Endodermal cell (in vitro differentiated cells): ENCODE results near the gene ANXA10. TPM values are rescaled to one million over a fixed set of nuclear protein-coding genes. Genes with fewer than 3 reads are reported as not detected.

Source experiments
- DNase-seq: peaks from one replicate; pipeline ENCODE4 v3.0.0-alpha.2; 2017
- H3K27ac ChIP-seq: 2 replicates; pipeline ENCODE4 v1.5.1; 2013; ENCODE audit warnings: mild to moderate bottlenecking, low read depth, low read length, moderate library complexity
- H3K27me3 ChIP-seq: 2 replicates; pipeline ENCODE4 v1.6.1; 2013; ENCODE audit warnings: mild to moderate bottlenecking, low read length, moderate library complexity; ENCODE audit not compliant: insufficient read depth, control insufficient read depth, poor library complexity, severe bottlenecking
- H3K36me3 ChIP-seq: 2 replicates; pipeline ENCODE4 v1.7.0; 2013; ENCODE audit warnings: mild to moderate bottlenecking, low read length, moderate library complexity; ENCODE audit not compliant: control insufficient read depth, insufficient read depth
- H3K4me1 ChIP-seq: one replicate; pipeline ENCODE4 v1.7.0; 2013; ENCODE audit warnings: low read length; ENCODE audit not compliant: control insufficient read depth, insufficient read depth
- H3K4me3 ChIP-seq: 2 replicates; pipeline ENCODE4 v1.5.1; 2013; ENCODE audit warnings: mild to moderate bottlenecking, low read length, moderate library complexity
- H3K9ac ChIP-seq: 2 replicates; pipeline ENCODE4 v1.6.1; 2013; ENCODE audit warnings: mild to moderate bottlenecking, low read length, moderate library complexity; ENCODE audit not compliant: poor library complexity, severe bottlenecking; ENCODE audit errors: extremely low read depth
- H3K9me3 ChIP-seq: 2 replicates; pipeline ENCODE4 v1.6.1; 2013; ENCODE audit warnings: mild to moderate bottlenecking, low read length, moderate library complexity; ENCODE audit not compliant: control insufficient read depth
- H3K27ac Mint-ChIP-seq: 2 replicates; pipeline ENCODE4 v1.8.0; 2020; ENCODE audit warnings: mixed read lengths
- H3K27me3 Mint-ChIP-seq: 2 replicates; pipeline ENCODE4 v1.8.0; 2021; ENCODE audit warnings: mild to moderate bottlenecking, mixed read lengths; ENCODE audit not compliant: insufficient read depth
- H3K36me3 Mint-ChIP-seq: 2 replicates; pipeline ENCODE4 v1.8.0; 2020; ENCODE audit warnings: low read depth, mixed read lengths
- H3K4me1 Mint-ChIP-seq: 2 replicates; pipeline ENCODE4 v1.8.0; 2020; ENCODE audit warnings: mixed read lengths
- H3K4me3 Mint-ChIP-seq: 2 replicates; pipeline ENCODE4 v1.8.0; 2020; ENCODE audit warnings: mild to moderate bottlenecking, moderate library complexity, mixed read lengths
- H3K9me3 Mint-ChIP-seq: 2 replicates; pipeline ENCODE4 v1.8.0; 2020; ENCODE audit warnings: mild to moderate bottlenecking, mixed read lengths
- WGBS, 2 experiments: methylation state at CpG; one replicate each; pipeline versions ENCODE4 v1.1.5 to v1.1.7; 2013; ENCODE audit warnings: missing lambda C conversion rate in 2 of 2, mixed read lengths in 1 of 2; ENCODE audit not compliant: insufficient coverage in 1 of 2, insufficient read length in 1 of 2; 5-methylcytosine and 5-hydroxymethylcytosine counted together
- total RNA-seq, 2 donors: library from RNA; stranded (reverse); fragmentation: NEBNext Ultra II Directional in 1 of 2; extraction: Animal tissue kit (Norgen Biotek cat#: 25700) in 1 of 2; gene quantifications; 2 replicates in 1 of 2; 3 replicates in 1 of 2; pipeline ENCODE4 v1.2.1, GENCODE V29; 2021
- TF ChIP-seq, protein P1 (sequence below): fragments of 200-600 bp; sonication (generic); conservative IDR thresholded peaks from 2 replicates; pipeline ENCODE4 v1.5.0; 2021; ENCODE audit warnings: antibody characterized with exemption, mild to moderate bottlenecking

The ANXA10 gene
- total RNA-seq, 2 donors from 2014 or later: not detected

DNA sequence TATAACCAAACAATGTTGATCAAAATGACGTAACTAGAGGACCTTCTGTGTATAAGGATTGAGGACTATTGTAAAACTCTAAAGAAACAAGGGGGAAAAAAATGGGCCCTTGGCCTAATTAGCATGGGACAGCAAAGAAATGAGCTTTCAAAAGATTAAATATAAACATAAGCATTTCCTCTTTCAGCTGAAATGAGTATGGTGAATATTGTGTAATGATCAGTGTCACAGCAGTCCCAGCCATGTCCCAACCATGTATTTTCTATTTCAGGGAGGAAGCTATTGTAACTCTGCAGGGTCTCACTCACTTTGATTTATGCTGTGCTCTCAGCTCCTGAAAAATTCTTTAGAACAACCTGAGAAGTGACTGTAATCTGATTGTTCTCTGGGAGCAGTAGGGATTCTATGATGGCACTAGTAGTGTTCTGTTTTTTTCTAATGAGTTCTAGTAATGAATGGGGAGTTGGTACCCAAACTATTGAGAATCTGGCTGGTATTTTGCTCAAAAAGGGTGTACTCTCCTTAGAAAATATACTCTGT is 25.8 kb downstream of the ANXA10 start:
- Histone ChIP-seq H3K9me3 (no peaks in the 10 kb centered on the region), H3K4me3 (no peak overlapping the region), H3K36me3 (no peaks in the 10 kb centered on the region), H3K9ac (no peak overlapping the region), H3K27me3 (no peaks in the 10 kb centered on the region), H3K27ac (no peak overlapping the region), H3K4me1 (no peaks in the 10 kb centered on the region)
- Mint-ChIP-seq H3K4me1 (no peaks in the 10 kb centered on the region), H3K4me3 (no peak overlapping the region), H3K36me3 (no peaks in the 10 kb centered on the region), H3K9me3 (no peaks in the 10 kb centered on the region), H3K27ac (no peak overlapping the region), H3K27me3 (no peaks in the 10 kb centered on the region)
- 100% methylated on average over 1 of the region's 1 CpG; no CpG with 5 or more reads in 1 of the 2 experiments for WGBS, 2 experiments
- TF ChIP-seq, protein P1, sequence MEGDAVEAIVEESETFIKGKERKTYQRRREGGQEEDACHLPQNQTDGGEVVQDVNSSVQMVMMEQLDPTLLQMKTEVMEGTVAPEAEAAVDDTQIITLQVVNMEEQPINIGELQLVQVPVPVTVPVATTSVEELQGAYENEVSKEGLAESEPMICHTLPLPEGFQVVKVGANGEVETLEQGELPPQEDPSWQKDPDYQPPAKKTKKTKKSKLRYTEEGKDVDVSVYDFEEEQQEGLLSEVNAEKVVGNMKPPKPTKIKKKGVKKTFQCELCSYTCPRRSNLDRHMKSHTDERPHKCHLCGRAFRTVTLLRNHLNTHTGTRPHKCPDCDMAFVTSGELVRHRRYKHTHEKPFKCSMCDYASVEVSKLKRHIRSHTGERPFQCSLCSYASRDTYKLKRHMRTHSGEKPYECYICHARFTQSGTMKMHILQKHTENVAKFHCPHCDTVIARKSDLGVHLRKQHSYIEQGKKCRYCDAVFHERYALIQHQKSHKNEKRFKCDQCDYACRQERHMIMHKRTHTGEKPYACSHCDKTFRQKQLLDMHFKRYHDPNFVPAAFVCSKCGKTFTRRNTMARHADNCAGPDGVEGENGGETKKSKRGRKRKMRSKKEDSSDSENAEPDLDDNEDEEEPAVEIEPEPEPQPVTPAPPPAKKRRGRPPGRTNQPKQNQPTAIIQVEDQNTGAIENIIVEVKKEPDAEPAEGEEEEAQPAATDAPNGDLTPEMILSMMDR: no peak
- no peak for DNase-seq

DNA sequence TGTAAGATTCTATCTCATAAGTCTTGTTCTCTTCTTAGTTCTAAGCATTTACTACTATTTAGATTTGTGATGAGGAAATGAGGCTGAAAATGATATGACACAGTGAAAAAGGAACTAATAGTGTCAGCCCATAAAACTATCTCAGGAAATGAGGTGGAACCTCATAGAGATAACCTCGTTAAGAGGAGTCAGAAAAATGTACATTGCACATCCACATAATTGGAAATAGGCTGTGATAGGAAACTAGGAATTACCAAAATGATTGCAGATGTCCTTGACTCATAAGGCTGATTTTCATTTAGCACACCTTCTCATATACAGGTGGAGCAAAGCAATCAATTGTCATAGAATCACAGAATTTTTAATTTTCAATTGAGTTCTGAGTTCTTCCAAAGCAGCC is 26.8 kb downstream of the ANXA10 start:
- TF ChIP-seq, protein P1: no peak
- Histone ChIP-seq H3K4me1 (no peaks in the 10 kb centered on the region), H3K27me3 (no peaks in the 10 kb centered on the region), H3K27ac (no peak overlapping the region), H3K9me3 (no peaks in the 10 kb centered on the region), H3K36me3 (no peaks in the 10 kb centered on the region), H3K4me3 (no peak overlapping the region), H3K9ac (no peak overlapping the region)
- Mint-ChIP-seq H3K4me1 (no peaks in the 10 kb centered on the region), H3K27me3 (no peaks in the 10 kb centered on the region), H3K36me3 (no peaks in the 10 kb centered on the region), H3K27ac (no peak overlapping the region), H3K9me3 (no peaks in the 10 kb centered on the region), H3K4me3 (no peak overlapping the region)
- 100% methylated on average over 1 of the region's 1 CpG for WGBS, 2 experiments
- DNase-seq: no peak

DNA sequence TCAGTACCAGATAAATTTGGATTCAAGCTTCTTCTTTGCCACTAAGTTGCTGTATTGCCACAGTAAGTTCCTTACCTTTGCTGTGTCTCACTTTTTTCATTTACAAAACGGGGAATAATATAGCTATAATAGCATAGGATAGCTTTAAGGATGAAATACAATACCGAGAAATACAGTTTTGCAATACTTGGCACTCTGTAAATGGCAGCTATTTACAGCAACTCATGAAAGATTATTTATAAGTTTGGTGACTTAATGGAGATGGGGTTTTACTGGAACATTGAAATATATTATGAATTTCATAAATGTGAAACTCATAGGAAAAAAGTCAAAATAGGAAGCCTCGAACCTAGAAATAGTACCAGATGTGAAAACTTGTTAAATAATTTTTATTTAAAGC is 27.6 kb downstream of the ANXA10 start:
- Mint-ChIP-seq H3K27me3 (no peaks in the 10 kb centered on the region), H3K27ac (no peak overlapping the region), H3K4me3 (no peak overlapping the region), H3K36me3 (no peaks in the 10 kb centered on the region), H3K9me3 (no peaks in the 10 kb centered on the region), H3K4me1 (no peaks in the 10 kb centered on the region)
- 90 to 92% methylated on average over 2 to 3 of the region's 3 CpGs for WGBS, 2 experiments
- H3K9me3 ChIP-seq: no peaks in the 10 kb centered on the region
- no peaks in the 10 kb centered on the region for H3K27me3 ChIP-seq
- H3K27ac ChIP-seq: no peak overlapping the region
- TF ChIP-seq, protein P1: no peak
- DNase-seq: no peak
- no peaks in the 10 kb centered on the region for H3K4me1 ChIP-seq
- H3K36me3 ChIP-seq: no peaks in the 10 kb centered on the region
- H3K4me3 ChIP-seq: no peak overlapping the region
- H3K9ac ChIP-seq: no peak overlapping the region
